ENCODE data around the gene DBP. TPM values are rescaled to one million over a fixed set of nuclear protein-coding genes. Genes with fewer than 3 reads are reported as not detected.
"Not testable (repeated sequence)": the region's sequence is repeated elsewhere in the genome, so short reads cannot be mapped to it uniquely, and the experiment has no call there.

DBP gene
- total RNA-seq, result 10 to 100 TPM; 19.7 to 69.8 (median 34.6) TPM
- 10 to 100 TPM; 19.8 to 29.0 TPM for polyA plus RNA-seq
- long read RNA-seq, donor 1, partial matches to known transcripts, result 0 of 1 reads
- long read RNA-seq, donor 1, other reads (novel, unspliced or antisense), result 1 of 1 reads
- long read RNA-seq, donor 2, full-length matches to known transcripts, result 4 of 4 reads
- long read RNA-seq, donor 2, partial matches to known transcripts, result 0 of 4 reads
- long read RNA-seq, donor 2, other reads (novel, unspliced or antisense), result 0 of 4 reads
- long read RNA-seq, donor 3, transcript DBP-201 (4 exons, 2,229 nt), result major isoform, 38 of 41 reads
- long read RNA-seq, donor 3, partial matches to known transcripts, result 0 of 41 reads
- long read RNA-seq, donor 3, other reads (novel, unspliced or antisense), result 1 of 41 reads

GRCh38 chr19:48636859-48637448, at the start of gene DBP:
Gene DBP, minus strand, starts transcription at chr19:48637379. Its CDS starts 385 bp downstream, at chr19:48636994.
- Histone ChIP-seq H3K4me3 (peak within 1 kb of the TSS; percentile 60), H3K27ac (peak within 1 kb of the TSS; percentile 89 to 93), H3K27me3 (no peaks in the 10 kb centered on the region), H3K9me3 (no peaks in the 10 kb centered on the region), H3K4me1 (ENCODE audit: insufficient read depth) (peaks cover 13% of the 10 kb centered on the region), H3K36me3 (no peaks in the 10 kb centered on the region)
- peak in 3 of 5 donors; percentile 74 to 77 (median 76) for DNase-seq
- intact Hi-C loops (cut with DNase I), result no loop called here
- TF ChIP-seq EP300 (IDR thresholded peaks at IDR 0.05) (no peak), CTCF (IDR thresholded peaks at IDR 0.05) (peak in 1 of 3 donors; percentile 30), POLR2A (IDR thresholded peaks at IDR 0.05) (peak; percentile 42)
- 0 to 2% (median 0%) methylated on average over 30 to 40 of the region's 40 CpGs for WGBS, 3 donors

- WGBS, 3 donors, result 93 to 95% (median 93%) methylated on average over 7 of the region's 7 CpGs
- intact Hi-C loops (cut with DNase I); H3K9me3 ChIP-seq; H3K4me3 ChIP-seq; H3K4me1 ChIP-seq (ENCODE audit: insufficient read depth); H3K27me3 ChIP-seq; H3K36me3 ChIP-seq; H3K27ac ChIP-seq; DNase-seq: not testable (repeated sequence)
Observed at GRCh38 chr19:48686637-48687036, 49.5 kb upstream of the DBP start.

GRCh38 chr19:48686088-48686487, 48.9 kb upstream of the DBP start:
- TF ChIP-seq POLR2A (IDR thresholded peaks at IDR 0.05) (no peak), EP300 (IDR thresholded peaks at IDR 0.05) (no peak), CTCF (IDR thresholded peaks at IDR 0.05) (no peak)
- H3K9me3 ChIP-seq, result no peaks in the 10 kb centered on the region
- WGBS, 3 donors, result 39 to 53% (median 41%) methylated on average over 3 of the region's 3 CpGs
- no peak overlapping the region for H3K4me3 ChIP-seq
- no peak for DNase-seq
- no peaks in the 10 kb centered on the region for H3K27me3 ChIP-seq
- no peaks in the 10 kb centered on the region for H3K4me1 ChIP-seq (ENCODE audit: insufficient read depth)
- H3K36me3 ChIP-seq, result no peaks in the 10 kb centered on the region
- H3K27ac ChIP-seq, result no peak overlapping the region
- intact Hi-C loops (cut with DNase I), result no loop called here

GRCh38 chr19:48685583-48685982, 48.4 kb upstream of the DBP start:
- Histone ChIP-seq H3K9me3 (no peaks in the 10 kb centered on the region), H3K4me1 (ENCODE audit: insufficient read depth) (peaks cover 2% of the 10 kb centered on the region), H3K27ac (no peak overlapping the region), H3K4me3 (no peak overlapping the region), H3K27me3 (no peaks in the 10 kb centered on the region), H3K36me3 (no peaks in the 10 kb centered on the region)
- WGBS, 3 donors, result 71 to 85% (median 82%) methylated on average over 9 of the region's 9 CpGs
- intact Hi-C loops (cut with DNase I), result no loop called here
- DNase-seq, result no peak
- TF ChIP-seq EP300 (IDR thresholded peaks at IDR 0.05), result no peak
- no peak for TF ChIP-seq CTCF (IDR thresholded peaks at IDR 0.05)
- no peak for TF ChIP-seq POLR2A (IDR thresholded peaks at IDR 0.05)

- TF ChIP-seq EP300 (IDR thresholded peaks at IDR 0.05) (no peak), CTCF (IDR thresholded peaks at IDR 0.05) (no peak), POLR2A (IDR thresholded peaks at IDR 0.05) (no peak)
- peak in 4 of 5 donors; percentile 41 to 62 (median 50) for DNase-seq
- Histone ChIP-seq H3K4me1 (ENCODE audit: insufficient read depth) (peaks cover 2% of the 10 kb centered on the region), H3K36me3 (no peaks in the 10 kb centered on the region), H3K27ac (no peak overlapping the region), H3K9me3 (no peaks in the 10 kb centered on the region), H3K27me3 (no peaks in the 10 kb centered on the region), H3K4me3 (no peak overlapping the region)
- WGBS, 3 donors, result 57 to 69% (median 59%) methylated on average over 11 of the region's 11 CpGs
- intact Hi-C loops (cut with DNase I), result no loop called here
Observed at GRCh38 chr19:48683349-48683748, 46.2 kb upstream of the DBP start.

Measured in ovary (tissue), 10 donors.